ENCODE results near the gene GMPPA. TPM values are rescaled to one million over a fixed set of nuclear protein-coding genes. Genes with fewer than 3 reads are reported as not detected.

The GMPPA gene
- total RNA-seq, 2 experiments from 2014 or later = 32.4 to 34.2 TPM

GRCh38 chr2:219472629-219473187 lies 26.0 kb upstream of the GMPPA start:
- ChIA-PET POLR2A (interaction anchor here (0.6 kb wide), 1 partner anchor 185 kb away, joined by 3 read pairs; no protein-coding TSS in a partner anchor), CTCF (interaction anchor here (0.8 to 2.8 kb wide), 4 partner anchors 14 to 69 kb away, joined by 3 to 13 read pairs (median 8); a partner anchor contains a TSS)
- TF ChIP-seq, protein P1, sequence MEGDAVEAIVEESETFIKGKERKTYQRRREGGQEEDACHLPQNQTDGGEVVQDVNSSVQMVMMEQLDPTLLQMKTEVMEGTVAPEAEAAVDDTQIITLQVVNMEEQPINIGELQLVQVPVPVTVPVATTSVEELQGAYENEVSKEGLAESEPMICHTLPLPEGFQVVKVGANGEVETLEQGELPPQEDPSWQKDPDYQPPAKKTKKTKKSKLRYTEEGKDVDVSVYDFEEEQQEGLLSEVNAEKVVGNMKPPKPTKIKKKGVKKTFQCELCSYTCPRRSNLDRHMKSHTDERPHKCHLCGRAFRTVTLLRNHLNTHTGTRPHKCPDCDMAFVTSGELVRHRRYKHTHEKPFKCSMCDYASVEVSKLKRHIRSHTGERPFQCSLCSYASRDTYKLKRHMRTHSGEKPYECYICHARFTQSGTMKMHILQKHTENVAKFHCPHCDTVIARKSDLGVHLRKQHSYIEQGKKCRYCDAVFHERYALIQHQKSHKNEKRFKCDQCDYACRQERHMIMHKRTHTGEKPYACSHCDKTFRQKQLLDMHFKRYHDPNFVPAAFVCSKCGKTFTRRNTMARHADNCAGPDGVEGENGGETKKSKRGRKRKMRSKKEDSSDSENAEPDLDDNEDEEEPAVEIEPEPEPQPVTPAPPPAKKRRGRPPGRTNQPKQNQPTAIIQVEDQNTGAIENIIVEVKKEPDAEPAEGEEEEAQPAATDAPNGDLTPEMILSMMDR (IDR thresholded peaks at IDR 0.05) = no peak
- intact Hi-C loops (cut with micrococcal nuclease) = no loop called here
- H3K27me3 Mint-ChIP-seq = no peaks in the 10 kb centered on the region
- no peak overlapping the region for H3K27ac Mint-ChIP-seq
- no peaks in the 10 kb centered on the region for H3K9me3 Mint-ChIP-seq
- H3K36me3 Mint-ChIP-seq (ENCODE audit: low read depth) = no peaks in the 10 kb centered on the region
- H3K4me1 Mint-ChIP-seq (ENCODE audit: low read depth) = peaks cover 2% of the 10 kb centered on the region
- no peak for DNase-seq
- no peak overlapping the region for H3K4me3 Mint-ChIP-seq
- ATAC-seq = no peak

DNA sequence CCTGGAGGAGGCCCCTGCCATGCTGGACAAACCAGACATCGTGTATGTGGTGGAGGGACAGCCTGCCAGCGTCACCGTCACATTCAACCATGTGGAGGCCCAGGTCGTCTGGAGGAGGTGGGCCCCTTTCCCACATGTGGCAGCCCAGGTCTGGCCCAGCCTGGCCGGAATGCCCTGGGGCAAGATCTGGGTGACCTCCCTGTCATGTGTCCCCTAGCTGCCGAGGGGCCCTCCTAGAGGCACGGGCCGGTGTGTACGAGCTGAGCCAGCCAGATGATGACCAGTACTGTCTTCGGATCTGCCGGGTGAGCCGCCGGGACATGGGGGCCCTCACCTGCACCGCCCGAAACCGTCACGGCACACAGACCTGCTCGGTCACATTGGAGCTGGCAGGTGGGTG lies 25.2 kb upstream of the GMPPA start:
- H3K4me3 Mint-ChIP-seq = no peak overlapping the region
- no peaks in the 10 kb centered on the region for H3K36me3 Mint-ChIP-seq (ENCODE audit: low read depth)
- H3K4me1 Mint-ChIP-seq (ENCODE audit: low read depth) = peaks cover 2% of the 10 kb centered on the region
- no peaks in the 10 kb centered on the region for H3K27me3 Mint-ChIP-seq
- POLR2A ChIA-PET = no interaction called here
- TF ChIP-seq, protein P1 (IDR thresholded peaks at IDR 0.05) = no peak
- ATAC-seq (no peak), DNase-seq (no peak)
- H3K9me3 Mint-ChIP-seq = no peaks in the 10 kb centered on the region
- intact Hi-C loops (cut with micrococcal nuclease) = no loop called here
- CTCF ChIA-PET = interaction anchor here (0.8 to 3.9 kb wide), 4 partner anchors 14 to 56 kb away, joined by 5 to 13 read pairs (median 12); a partner anchor contains a TSS
- H3K27ac Mint-ChIP-seq = no peak overlapping the region

GRCh38 chr2:219474285-219475060 lies 24.2 kb upstream of the GMPPA start:
- DNase-seq (no peak), ATAC-seq (no peak)
- Mint-ChIP-seq H3K27ac (no peak overlapping the region), H3K4me3 (no peak overlapping the region), H3K36me3 (ENCODE audit: low read depth) (no peaks in the 10 kb centered on the region), H3K4me1 (ENCODE audit: low read depth) (peaks cover 2% of the 10 kb centered on the region), H3K9me3 (no peaks in the 10 kb centered on the region), H3K27me3 (no peaks in the 10 kb centered on the region)
- intact Hi-C loops (cut with micrococcal nuclease) = loop anchor here (5.0 kb wide), 1 partner anchor 58 kb away; no protein-coding TSS in a partner anchor
- TF ChIP-seq, protein P1 (IDR thresholded peaks at IDR 0.05) = no peak
- POLR2A ChIA-PET = no interaction called here
- CTCF ChIA-PET = interaction anchor here (0.6 to 3.9 kb wide), 7 partner anchors 15 to 55 kb away, joined by 3 to 19 read pairs (median 12); partner anchors contain the start of gene GMPPA

GRCh38 chr2:219475278-219475677 lies 23.4 kb upstream of the GMPPA start:
- ATAC-seq (no peak), DNase-seq (no peak)
- Mint-ChIP-seq H3K9me3 (no peaks in the 10 kb centered on the region), H3K4me3 (no peak overlapping the region), H3K4me1 (ENCODE audit: low read depth) (peaks cover 2% of the 10 kb centered on the region), H3K27ac (no peak overlapping the region), H3K27me3 (no peaks in the 10 kb centered on the region), H3K36me3 (ENCODE audit: low read depth) (no peaks in the 10 kb centered on the region)
- TF ChIP-seq, protein P1 (IDR thresholded peaks at IDR 0.05) = no peak
- intact Hi-C loops (cut with micrococcal nuclease) = loop anchor here (5.0 kb wide), 1 partner anchor 57 kb away; no protein-coding TSS in a partner anchor
- CTCF ChIA-PET = interaction anchor here (0.8 to 4.3 kb wide), 17 partner anchors 9 to 85 kb away, joined by 3 to 46 read pairs (median 4); partner anchors contain the start of genes CHPF and GMPPA
- POLR2A ChIA-PET = interaction anchor here (1.2 kb wide), 1 partner anchor 22 kb away, joined by 3 read pairs; no protein-coding TSS in a partner anchor
